Mononuclear cell (primary cell): ENCODE results near the gene SLK. TPM values are rescaled to one million over a fixed set of nuclear protein-coding genes. Genes with fewer than 3 reads are reported as not detected.

Source experiments
- H3K27me3 ChIP-seq: 2 replicates; pipeline ENCODE4 v1.6.0; 2011; ENCODE audit warnings: low read length, control low read depth; ENCODE audit not compliant: insufficient read depth
- H3K4me1 ChIP-seq: 2 replicates; pipeline ENCODE4 v1.5.1; 2011; ENCODE audit warnings: mild to moderate bottlenecking, low read length, control low read depth; ENCODE audit not compliant: insufficient read depth
- H3K4me3 ChIP-seq: 2 replicates; pipeline ENCODE4 v1.5.1; 2011; ENCODE audit warnings: mild to moderate bottlenecking, low read length, moderate library complexity
- H3K9me3 ChIP-seq: 2 replicates; pipeline ENCODE4 v1.5.1; 2011; ENCODE audit warnings: low read depth, mild to moderate bottlenecking, control low read depth, low read length
- total RNA-seq: library from RNA; depleted of rRNA; stranded (reverse); fragments of >200 nt; gene quantifications from one replicate; pipeline ENCODE4 v1.2.3, GENCODE V29; 2012

Gene SLK
- total RNA-seq, 1 donor = 75.2 TPM

DNA sequence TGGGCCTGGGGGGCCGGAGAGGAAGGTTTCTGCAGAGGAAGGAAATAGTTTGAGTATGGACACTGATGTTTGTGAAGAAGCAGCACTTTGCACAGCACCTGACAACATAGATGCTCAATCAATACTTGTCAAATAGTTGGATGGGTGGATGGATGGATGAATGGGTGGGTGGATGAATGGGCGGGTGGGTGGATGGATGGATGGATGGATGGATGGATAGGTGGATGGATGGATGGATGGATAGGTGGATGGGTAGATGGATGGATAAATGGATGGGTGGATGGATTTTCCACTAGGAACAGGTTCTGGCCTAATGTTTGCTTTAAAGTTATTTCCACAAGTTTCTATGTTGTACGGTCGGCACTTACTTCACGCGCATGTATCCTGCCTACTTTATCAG is 73.4 kb downstream of the SLK start:
- no peaks in the 10 kb centered on the region for H3K9me3 ChIP-seq
- H3K27me3 ChIP-seq = no peaks in the 10 kb centered on the region
- H3K4me3 ChIP-seq = no peak overlapping the region
- no peaks in the 10 kb centered on the region for H3K4me1 ChIP-seq

DNA sequence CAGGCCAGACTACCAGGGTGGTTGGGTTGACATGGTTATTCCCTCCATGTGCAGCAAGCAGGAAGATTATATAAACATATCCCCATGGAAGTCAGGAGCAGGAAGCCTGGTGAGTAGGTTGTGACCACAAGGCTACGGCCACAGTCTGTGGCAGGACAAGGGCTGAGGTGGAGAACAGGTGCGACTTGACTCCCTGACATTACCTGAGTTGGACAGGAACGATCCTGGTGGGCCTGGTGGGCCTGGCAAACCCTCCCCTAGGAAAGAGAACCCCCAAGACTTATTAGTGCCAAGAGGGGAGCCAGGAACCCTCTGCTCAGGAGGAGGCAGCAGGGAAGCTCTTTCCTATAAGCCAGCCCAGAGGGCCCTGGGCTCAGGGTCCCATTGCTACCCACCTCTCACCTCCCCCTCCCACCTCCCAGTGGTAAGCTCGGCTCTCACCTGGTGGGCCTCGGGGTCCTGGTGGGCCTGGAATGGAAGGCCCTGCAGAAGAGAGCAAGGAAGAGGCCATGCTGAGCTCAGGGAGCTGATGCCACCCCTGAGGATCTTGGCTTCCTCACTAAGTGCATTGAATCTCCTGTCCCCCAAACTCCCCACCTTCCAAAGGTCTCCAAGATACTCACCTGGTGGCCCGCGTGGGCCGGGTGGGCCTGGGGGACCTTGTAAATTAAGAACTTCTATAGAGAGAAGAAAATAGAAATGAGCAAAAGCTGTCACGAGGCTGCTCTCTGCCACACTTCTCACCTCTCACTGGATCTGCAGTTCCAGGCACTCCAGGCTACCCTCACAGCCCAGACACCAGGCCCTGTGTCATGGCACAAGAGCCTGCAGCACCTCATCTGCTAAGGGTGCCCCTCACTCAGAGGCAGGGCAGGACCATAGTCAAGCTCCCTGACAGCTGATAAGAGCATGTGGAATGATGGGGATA is 74.2 kb downstream of the SLK start:
- no peaks in the 10 kb centered on the region for H3K27me3 ChIP-seq
- H3K9me3 ChIP-seq = no peaks in the 10 kb centered on the region
- H3K4me3 ChIP-seq = no peak overlapping the region

DNA sequence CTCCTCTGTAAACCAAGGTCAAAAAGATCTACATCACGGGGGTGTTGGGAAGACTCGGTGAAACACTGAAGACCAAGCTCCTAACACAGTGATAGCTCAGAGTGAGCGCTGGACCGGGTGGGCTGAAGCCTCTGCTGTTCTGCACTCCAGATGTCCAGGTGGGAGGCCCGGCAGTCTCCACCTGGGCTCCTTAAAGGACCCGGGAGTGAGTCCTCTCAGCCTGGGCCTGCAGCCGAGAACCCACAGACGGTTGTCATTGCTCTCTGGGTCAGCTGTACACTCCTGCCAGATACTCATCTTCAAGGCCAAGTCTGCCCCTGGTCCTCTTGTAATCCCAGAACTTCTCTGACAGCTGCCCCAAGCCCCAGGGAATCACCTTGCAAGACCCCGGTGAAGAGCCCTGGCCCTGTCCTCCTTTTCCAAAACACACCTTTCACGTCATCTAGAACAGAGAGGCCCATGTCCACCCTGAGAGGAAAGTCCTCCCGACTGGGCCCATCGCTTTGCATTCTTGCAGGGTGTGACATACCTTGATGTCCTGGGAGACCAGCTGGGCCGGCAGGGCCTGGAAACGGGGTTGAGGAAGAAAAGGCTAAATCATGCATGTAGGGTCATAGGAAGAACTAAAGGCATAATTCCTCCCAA is 75.1 kb downstream of the SLK start:
- H3K27me3 ChIP-seq = no peaks in the 10 kb centered on the region
- H3K4me3 ChIP-seq = no peak overlapping the region

More for the DNA sequence above, 74.2 kb downstream of the SLK start:
- no peaks in the 10 kb centered on the region for H3K4me1 ChIP-seq

DNA sequence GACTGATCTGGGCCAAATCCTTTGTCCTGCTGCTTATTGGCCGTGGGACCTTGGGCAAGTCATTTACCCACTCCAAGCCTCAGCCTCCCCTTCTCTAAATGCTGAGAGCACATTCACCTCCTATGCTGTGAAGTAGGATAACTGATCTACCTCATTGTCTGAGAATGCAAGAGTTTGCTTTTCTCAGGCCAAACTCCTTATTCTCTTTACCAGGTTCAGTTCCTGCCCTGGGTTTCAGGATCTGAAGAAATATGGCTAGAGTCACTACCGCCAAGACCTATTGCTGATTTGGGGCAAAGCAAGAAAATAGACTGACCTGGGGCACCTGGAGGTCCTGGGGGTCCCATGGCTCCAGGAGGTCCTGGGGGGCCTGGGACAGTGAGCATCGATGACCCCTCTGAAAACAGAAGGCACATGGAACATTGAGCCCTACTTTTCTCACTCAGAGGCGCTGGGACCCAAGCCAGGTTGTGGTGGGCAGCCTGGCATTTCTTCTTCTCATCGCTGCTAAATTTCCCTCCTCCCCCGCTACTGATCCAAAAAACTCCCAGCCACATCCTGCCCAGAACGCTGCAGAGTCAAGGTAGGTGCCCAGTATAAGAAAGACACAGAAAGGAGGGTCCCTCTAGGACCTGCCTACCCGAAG is 76.4 kb downstream of the SLK start:
- Histone ChIP-seq H3K27me3 (no peaks in the 10 kb centered on the region), H3K9me3 (no peaks in the 10 kb centered on the region), H3K4me1 (no peaks in the 10 kb centered on the region), H3K4me3 (no peak overlapping the region)

More for the DNA sequence above, 75.1 kb downstream of the SLK start:
- Histone ChIP-seq H3K4me1 (no peaks in the 10 kb centered on the region), H3K9me3 (no peaks in the 10 kb centered on the region)

DNA sequence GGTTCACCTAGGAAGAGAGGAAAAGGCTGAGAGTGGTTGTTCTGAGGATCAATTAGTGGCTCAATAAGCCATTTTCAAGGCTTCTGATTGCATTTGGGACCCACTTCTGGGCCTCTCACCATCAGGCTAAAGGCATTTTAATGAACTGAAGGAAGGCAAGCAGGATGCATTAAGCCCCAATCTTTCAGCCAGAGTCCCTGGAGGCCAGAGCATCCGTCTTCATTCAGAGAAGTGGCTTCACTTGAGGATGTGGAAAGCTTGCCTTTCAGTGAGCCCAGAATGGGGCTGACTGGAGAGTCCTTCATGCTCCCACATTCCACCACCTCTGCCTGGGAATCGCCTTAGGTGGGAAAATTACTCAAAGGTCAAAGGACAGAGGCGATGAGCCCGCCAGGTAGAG is 76.9 kb downstream of the SLK start:
- H3K27me3 ChIP-seq = no peaks in the 10 kb centered on the region
- H3K4me3 ChIP-seq = no peak overlapping the region
- no peaks in the 10 kb centered on the region for H3K9me3 ChIP-seq
- H3K4me1 ChIP-seq = no peaks in the 10 kb centered on the region

DNA sequence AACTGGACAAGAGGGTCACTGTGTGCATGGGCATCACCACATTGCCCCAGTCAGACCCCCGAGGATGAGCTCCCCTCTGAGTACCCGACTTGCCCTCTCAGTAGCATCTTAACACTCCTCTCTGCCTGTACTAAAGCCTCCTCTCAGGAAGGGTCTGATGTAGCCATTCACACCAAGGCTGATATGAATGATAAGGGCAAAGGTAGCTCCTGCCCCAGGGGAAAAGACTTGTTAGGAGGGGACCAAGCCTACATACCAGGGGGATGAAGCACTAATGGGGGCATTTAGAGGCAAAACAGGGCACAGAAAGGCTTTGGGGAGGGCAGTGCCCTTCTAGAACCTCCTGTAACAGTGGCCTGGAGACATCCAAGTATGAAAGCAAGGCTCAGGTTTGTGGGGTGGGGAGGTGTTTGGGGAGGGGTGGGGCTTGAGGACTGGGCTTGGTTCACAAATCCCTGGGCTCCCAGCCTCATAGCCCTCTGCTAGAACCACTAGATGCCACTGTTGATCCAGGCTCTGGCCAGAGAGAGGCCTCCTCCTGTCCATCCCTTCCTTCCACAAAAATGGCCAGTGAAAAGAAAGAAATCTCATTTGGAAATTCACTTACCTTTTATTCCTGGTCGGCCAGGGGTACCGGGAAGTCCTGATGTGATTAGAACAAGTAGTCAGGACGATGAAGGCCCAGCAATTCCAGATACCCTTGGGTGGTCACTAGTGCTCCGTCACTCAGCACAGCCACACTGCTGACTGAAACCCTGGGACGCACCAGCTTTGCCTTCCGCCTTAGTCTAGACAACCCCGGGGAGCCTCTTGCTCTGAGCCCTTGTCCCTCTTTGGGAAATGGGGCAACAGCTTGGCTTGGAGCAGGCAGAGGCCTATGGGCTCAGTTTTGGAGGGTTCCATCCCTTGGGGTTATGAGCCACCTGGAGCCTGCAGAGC is 78.5 kb downstream of the SLK start:
- no peaks in the 10 kb centered on the region for H3K9me3 ChIP-seq
- no peaks in the 10 kb centered on the region for H3K27me3 ChIP-seq
- H3K4me3 ChIP-seq = no peak overlapping the region
- no peaks in the 10 kb centered on the region for H3K4me1 ChIP-seq

DNA sequence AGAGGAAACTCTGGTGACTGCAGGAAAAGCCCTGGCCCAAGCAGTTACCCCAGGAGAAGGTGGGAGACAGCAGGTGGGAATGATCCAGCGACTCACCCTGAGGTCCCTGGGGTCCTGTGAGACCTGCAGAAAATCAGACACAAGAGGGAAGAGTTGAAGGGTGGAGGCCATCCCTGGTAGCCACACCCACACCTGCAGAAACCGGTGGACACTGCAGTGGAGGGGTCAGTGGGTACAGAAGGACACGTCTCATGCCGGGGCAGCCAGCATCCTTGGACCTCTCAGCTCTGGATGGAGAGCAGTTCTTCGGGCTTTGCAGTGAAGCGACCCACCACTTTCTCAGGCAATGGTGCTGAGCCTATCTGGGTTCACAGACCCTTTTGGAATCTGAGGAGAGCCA is 79.7 kb downstream of the SLK start:
- H3K4me1 ChIP-seq = no peaks in the 10 kb centered on the region
- no peak overlapping the region for H3K4me3 ChIP-seq
- H3K9me3 ChIP-seq = no peaks in the 10 kb centered on the region

DNA sequence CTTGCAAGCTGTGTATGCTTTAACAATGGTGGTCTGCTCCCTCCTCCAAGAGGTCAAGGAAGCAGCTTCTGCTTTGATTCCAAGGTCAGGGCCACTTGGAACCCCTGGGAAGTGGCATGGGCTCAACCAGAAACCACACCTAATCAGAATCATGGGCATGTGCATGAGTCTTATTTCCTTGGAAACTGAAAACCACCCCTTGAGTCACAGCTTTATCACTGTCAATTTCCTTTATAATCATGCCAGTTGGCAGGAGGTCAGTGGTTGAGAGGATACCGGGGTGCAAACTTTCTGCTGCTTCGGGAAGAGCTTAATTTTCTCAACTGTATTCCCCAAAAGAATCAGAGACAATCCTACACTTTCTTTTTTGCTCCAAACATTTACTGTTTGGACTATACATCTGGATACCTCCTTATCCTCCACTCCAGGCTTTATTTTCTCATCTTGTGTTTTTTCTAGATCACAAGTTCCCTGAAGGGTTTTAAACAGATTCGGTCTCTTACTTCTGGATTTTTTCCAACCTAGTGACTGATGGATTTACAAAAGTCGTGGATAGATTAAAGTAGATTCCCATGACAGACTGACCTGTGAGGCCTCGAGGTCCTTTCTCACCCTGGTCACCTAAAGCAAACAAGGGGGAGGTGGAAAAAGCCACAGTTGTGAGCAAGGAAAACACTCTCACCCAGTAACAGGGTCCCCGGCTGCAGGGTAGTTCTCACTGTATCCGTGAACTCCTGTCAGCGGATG is 82.7 kb downstream of the SLK start:
- Histone ChIP-seq H3K4me3 (no peak overlapping the region), H3K9me3 (no peaks in the 10 kb centered on the region), H3K27me3 (no peaks in the 10 kb centered on the region), H3K4me1 (no peaks in the 10 kb centered on the region)

More for the DNA sequence above, 79.7 kb downstream of the SLK start:
- H3K27me3 ChIP-seq = no peaks in the 10 kb centered on the region

DNA sequence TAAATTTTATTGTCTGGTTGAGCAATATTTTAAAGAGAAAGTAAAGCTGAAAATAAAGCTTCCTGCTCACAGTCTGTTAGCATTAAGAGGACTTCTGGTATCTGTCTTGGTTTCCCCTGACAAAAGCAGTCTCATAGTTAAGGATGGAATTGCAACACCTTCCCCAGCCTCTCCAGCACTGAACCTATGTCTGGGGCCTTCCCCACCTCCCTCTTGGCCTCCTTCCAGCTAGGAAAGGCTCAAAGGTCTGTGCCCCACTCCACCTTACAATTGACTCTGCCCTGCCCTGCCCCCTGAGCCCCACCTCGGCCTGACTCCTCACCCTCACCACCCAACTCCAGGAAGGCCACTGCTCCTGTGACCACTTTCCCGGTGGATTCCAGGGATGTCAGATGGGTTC is 85.5 kb downstream of the SLK start:
- no peaks in the 10 kb centered on the region for H3K9me3 ChIP-seq
- no peaks in the 10 kb centered on the region for H3K27me3 ChIP-seq
- no peaks in the 10 kb centered on the region for H3K4me1 ChIP-seq
- no peak overlapping the region for H3K4me3 ChIP-seq

DNA sequence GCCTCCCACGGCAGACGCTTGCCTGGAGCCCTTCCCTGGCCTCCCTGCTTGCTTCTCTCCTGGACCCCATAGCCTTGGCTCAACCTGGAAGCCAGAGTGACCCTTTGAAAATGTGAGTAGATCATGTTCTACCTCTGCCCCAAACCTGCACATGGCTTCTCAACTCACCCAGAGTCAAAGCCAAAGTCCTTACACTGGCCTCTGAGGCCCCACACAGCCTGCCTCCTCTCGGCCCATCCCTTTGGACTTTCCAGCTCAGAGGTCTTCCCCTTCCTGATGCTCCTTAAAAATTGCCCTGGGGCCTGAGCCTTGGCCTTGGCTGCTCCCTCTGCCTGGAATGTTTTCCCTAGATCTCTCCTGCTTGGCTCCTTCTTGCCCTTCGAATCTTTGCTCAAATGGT is 86.3 kb downstream of the SLK start:
- no peaks in the 10 kb centered on the region for H3K4me1 ChIP-seq
- H3K9me3 ChIP-seq = no peaks in the 10 kb centered on the region
- no peaks in the 10 kb centered on the region for H3K27me3 ChIP-seq
- no peak overlapping the region for H3K4me3 ChIP-seq

DNA sequence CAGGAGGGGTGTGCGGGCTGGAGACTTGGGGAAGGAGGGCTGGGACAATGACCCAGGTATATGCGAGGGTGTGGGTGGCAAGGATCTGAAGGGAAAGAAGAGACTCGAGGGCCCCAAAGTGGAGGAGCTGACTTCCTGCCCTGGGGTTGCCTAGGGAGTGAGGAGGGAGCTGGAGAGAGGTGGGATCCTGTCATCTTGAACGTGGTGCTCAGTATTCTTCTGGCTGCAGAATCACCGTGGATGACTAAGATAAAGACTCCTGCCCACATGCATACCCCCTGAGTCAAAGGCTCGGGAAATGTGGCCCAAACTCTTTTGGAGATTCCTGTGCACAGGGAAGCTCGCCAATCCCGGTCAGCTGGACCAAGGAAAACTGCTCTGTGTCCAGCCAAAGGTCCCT is 87.5 kb downstream of the SLK start:
- Histone ChIP-seq H3K27me3 (no peaks in the 10 kb centered on the region), H3K4me1 (no peaks in the 10 kb centered on the region), H3K9me3 (no peaks in the 10 kb centered on the region)

DNA sequence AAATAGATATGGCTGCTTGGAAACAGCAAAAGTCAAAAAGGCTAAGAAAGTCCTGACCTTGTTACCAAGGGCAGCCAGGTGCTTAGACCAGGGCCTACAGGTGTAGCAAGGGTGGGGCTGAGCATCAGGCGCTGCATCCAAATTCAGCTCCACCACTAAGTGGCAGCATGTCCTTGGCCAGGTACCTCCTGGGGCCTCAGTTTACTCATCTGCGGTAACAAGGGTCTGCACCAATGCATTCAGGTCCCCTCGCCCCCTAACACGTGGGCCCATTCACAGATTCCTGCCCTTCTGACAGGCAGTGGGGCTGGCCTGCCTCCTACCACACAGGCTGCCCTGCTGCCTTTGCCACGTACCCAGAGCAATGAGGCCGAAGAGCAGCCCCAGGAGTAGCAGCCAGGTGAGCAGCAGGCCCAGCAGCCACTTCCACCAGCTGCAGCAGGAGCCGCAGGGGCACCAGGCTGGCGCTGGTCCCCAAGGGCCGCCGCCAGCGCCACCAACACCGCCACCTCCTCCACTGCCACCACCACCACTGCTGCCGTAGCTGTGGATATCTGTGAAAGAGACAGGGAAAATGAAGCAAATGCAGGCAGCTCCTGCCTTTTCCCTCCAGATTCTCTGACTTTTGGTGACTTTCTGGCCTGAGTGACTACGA is 89.8 kb downstream of the SLK start:
- H3K9me3 ChIP-seq = no peaks in the 10 kb centered on the region
- H3K4me3 ChIP-seq = no peak overlapping the region
- no peaks in the 10 kb centered on the region for H3K27me3 ChIP-seq
- no peaks in the 10 kb centered on the region for H3K4me1 ChIP-seq

More for the DNA sequence above, 87.5 kb downstream of the SLK start:
- no peak overlapping the region for H3K4me3 ChIP-seq

DNA sequence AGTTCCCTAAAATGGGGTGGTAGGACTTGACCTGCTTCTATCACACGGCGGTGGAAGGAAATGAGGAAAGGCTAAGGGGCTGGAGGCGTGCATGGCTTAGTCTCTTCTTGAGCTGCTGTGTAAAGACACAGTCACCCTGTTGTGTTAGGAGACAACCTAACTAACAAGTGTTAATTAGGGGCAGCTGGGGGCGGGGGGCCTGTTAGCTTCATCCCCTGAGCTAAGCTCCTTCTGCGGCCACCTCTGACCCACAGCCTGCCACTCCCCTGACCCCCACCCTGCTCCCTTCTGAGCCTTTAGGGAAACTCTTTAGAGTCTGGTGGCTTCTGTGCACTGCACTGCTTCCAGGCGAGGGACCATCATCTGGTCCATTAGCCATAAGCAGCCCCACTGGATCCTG is 90.8 kb downstream of the SLK start:
- Histone ChIP-seq H3K27me3 (no peaks in the 10 kb centered on the region), H3K4me1 (no peaks in the 10 kb centered on the region), H3K4me3 (no peak overlapping the region), H3K9me3 (no peaks in the 10 kb centered on the region)
